Measurements from ENCODE around the gene PARM1.
A peak's percentile ranks its signal among the peaks of the same experiment; 100 is the strongest.

The PARM1 gene

DNA sequence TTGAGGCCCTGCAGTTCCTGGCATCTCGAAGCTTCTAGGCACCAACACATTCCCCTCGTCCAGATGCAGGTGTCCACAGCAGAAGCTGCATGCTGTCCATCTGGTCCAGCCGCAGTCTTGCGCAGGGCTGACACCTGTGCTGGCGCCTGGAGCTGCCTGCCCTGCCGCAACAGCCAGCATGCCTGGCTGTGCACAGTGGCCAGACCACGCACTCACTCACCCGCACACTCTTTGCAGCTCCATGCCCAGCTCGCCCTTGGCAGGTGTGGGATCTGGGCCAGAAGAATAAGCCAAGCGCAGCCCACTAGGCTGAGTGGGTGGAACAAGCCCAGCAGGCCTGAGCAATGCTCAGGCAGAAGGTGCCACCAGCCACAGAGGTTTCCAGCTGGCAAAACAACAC is 125.6 kb downstream of the PARM1 start:
- H3K36me3 ChIP-seq (replicated peaks; ENCODE audit: insufficient read depth, low read length) = no peaks in the 10 kb centered on the region
- H3K4me1 ChIP-seq (ENCODE audit: low read length) = peaks cover 10% of the 10 kb centered on the region
- TF ChIP-seq EZH2 (optimal IDR thresholded peaks at IDR 0.05; ENCODE audit: low read depth, low read length) = no peak
- TF ChIP-seq, protein P1, sequence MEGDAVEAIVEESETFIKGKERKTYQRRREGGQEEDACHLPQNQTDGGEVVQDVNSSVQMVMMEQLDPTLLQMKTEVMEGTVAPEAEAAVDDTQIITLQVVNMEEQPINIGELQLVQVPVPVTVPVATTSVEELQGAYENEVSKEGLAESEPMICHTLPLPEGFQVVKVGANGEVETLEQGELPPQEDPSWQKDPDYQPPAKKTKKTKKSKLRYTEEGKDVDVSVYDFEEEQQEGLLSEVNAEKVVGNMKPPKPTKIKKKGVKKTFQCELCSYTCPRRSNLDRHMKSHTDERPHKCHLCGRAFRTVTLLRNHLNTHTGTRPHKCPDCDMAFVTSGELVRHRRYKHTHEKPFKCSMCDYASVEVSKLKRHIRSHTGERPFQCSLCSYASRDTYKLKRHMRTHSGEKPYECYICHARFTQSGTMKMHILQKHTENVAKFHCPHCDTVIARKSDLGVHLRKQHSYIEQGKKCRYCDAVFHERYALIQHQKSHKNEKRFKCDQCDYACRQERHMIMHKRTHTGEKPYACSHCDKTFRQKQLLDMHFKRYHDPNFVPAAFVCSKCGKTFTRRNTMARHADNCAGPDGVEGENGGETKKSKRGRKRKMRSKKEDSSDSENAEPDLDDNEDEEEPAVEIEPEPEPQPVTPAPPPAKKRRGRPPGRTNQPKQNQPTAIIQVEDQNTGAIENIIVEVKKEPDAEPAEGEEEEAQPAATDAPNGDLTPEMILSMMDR (IDR thresholded peaks at IDR 0.05; ENCODE audit: low read length) = no peak
- TF ChIP-seq EZH2phosphoT487 (IDR thresholded peaks at IDR 0.05; ENCODE audit: low read length) = no peak
- H3K79me2 ChIP-seq (ENCODE audit: low read length) = no peaks in the 10 kb centered on the region
- no peaks in the 10 kb centered on the region for H4K20me1 ChIP-seq (ENCODE audit: insufficient read depth, low read length)
- H3K9ac ChIP-seq (ENCODE audit: low read length) = no peak overlapping the region
- H3K9me2 ChIP-seq (replicated peaks; ENCODE audit: insufficient read depth, low read length) = no peaks in the 10 kb centered on the region
- no peaks in the 10 kb centered on the region for H3K27me3 ChIP-seq (replicated peaks; ENCODE audit: insufficient read depth, low read length)
- H3F3A ChIP-seq (ENCODE audit: insufficient read depth, low read length) = no peaks in the 10 kb centered on the region
- no peak overlapping the region for H3K4me2 ChIP-seq (ENCODE audit: low read depth, low read length)
- no peak overlapping the region for H3K4me3 ChIP-seq (ENCODE audit: low read length)
- H3K9me3 ChIP-seq (replicated peaks; ENCODE audit: insufficient read depth, low read length) = no peaks in the 10 kb centered on the region
- H2AFZ ChIP-seq (ENCODE audit: low read length) = no peak overlapping the region
- no peak for DNase-seq
- H3K27ac ChIP-seq (ENCODE audit: low read length) = no peak overlapping the region

DNA sequence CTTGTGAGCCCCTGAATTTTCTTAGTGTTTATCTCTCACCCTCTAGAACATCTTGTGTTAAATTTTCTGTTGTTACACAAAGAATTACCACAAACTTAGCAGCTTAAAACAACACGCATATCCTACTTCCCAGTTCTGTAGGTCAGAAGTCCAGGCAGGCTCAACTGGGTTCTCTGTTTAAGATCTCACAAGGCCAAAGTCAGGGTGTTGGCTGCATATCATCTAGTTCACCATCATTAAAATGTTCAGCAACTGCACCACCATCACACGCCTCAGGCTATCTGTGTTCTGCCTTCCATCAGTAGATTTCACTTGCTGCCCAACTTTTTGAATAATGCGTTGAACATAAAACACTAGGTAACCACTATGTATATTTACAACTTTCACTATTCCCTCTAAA is 130.5 kb downstream of the PARM1 start:
- Histone ChIP-seq H3K27ac (ENCODE audit: low read length) (no peak overlapping the region), H3K79me2 (ENCODE audit: low read length) (no peaks in the 10 kb centered on the region), H3K27me3 (replicated peaks; ENCODE audit: insufficient read depth, low read length) (no peaks in the 10 kb centered on the region), H4K20me1 (ENCODE audit: insufficient read depth, low read length) (no peaks in the 10 kb centered on the region), H3K4me1 (ENCODE audit: low read length) (peaks cover 10% of the 10 kb centered on the region), H3K4me3 (ENCODE audit: low read length) (no peak overlapping the region), H3K9me3 (replicated peaks; ENCODE audit: insufficient read depth, low read length) (no peaks in the 10 kb centered on the region), H3K4me2 (ENCODE audit: low read depth, low read length) (no peak overlapping the region), H3K9me2 (replicated peaks; ENCODE audit: insufficient read depth, low read length) (no peaks in the 10 kb centered on the region), H3F3A (ENCODE audit: insufficient read depth, low read length) (no peaks in the 10 kb centered on the region), H3K9ac (ENCODE audit: low read length) (no peak overlapping the region), H2AFZ (ENCODE audit: low read length) (no peak overlapping the region), H3K36me3 (replicated peaks; ENCODE audit: insufficient read depth, low read length) (no peaks in the 10 kb centered on the region)
- no peak for TF ChIP-seq EZH2phosphoT487 (IDR thresholded peaks at IDR 0.05; ENCODE audit: low read length)
- DNase-seq = no peak

DNA sequence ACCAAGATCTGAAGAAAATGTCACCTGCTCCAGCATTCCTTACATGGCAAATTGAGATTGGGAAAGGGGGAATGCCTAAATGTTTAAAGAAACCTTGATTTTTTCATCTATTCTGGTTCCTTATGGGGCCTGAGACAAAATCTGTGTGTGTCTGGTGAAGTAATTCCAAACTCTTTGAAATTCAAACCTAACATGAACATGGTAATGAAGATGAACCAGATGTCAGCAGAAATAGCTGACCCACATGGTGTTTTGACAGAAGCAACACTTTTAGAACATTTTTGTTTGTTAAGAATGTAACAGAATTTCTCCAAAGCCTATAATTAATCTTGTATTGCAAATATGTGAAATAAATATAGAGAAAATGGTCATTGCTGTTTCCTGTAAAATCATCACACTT is 133.0 kb downstream of the PARM1 start:
- TF ChIP-seq, protein P1 (IDR thresholded peaks at IDR 0.05; ENCODE audit: low read length) = no peak
- TF ChIP-seq EZH2 (optimal IDR thresholded peaks at IDR 0.05; ENCODE audit: low read depth, low read length) = no peak
- no peak for TF ChIP-seq EZH2phosphoT487 (IDR thresholded peaks at IDR 0.05; ENCODE audit: low read length)
- Histone ChIP-seq H3K27me3 (replicated peaks; ENCODE audit: insufficient read depth, low read length) (no peaks in the 10 kb centered on the region), H2AFZ (ENCODE audit: low read length) (no peak overlapping the region), H3K4me3 (ENCODE audit: low read length) (no peak overlapping the region), H3K4me2 (ENCODE audit: low read depth, low read length) (no peak overlapping the region), H3K27ac (ENCODE audit: low read length) (no peak overlapping the region), H3K79me2 (ENCODE audit: low read length) (no peaks in the 10 kb centered on the region), H4K20me1 (ENCODE audit: insufficient read depth, low read length) (no peaks in the 10 kb centered on the region), H3K9ac (ENCODE audit: low read length) (no peak overlapping the region), H3K9me3 (replicated peaks; ENCODE audit: insufficient read depth, low read length) (no peaks in the 10 kb centered on the region), H3F3A (ENCODE audit: insufficient read depth, low read length) (no peaks in the 10 kb centered on the region), H3K9me2 (replicated peaks; ENCODE audit: insufficient read depth, low read length) (no peaks in the 10 kb centered on the region), H3K36me3 (replicated peaks; ENCODE audit: insufficient read depth, low read length) (no peaks in the 10 kb centered on the region), H3K4me1 (ENCODE audit: low read length) (0 out of 2 replicates have a peak, but pooled peaks cover 7% of the 10 kb centered on the region)
- no peak for DNase-seq

DNA sequence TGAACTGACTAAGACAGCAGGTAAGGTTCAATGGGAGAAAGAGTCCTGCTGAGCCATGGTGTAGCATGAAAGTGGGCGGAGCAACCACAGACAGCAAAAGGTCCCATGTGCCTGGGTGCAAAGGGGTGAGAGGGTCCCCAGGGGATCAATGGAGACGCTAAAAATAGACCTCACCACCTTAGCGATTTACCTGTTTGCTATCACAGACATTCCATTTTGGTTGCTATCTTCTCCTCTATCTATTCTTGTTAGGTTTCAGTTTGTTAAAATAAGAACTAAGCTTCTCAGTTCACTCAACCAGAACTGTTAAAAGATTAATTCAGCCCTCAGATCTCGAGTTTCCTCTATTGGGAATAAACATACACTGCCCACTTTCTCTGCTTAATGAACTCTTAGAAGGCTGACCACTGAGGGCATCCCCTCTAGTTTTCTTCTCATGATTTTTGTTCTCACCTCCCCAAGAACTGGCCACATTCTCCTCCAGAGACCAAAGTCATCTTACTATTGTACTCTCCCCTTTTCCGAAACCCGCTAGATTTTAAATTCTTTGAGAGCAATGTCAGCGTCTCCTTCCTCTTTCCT is 136.7 kb downstream of the PARM1 start:
- Histone ChIP-seq H3K9ac (ENCODE audit: low read length) (no peak overlapping the region), H3K4me1 (ENCODE audit: low read length) (0 out of 2 replicates have a peak, but pooled peaks cover 7% of the 10 kb centered on the region), H3K4me3 (ENCODE audit: low read length) (no peak overlapping the region), H3F3A (ENCODE audit: insufficient read depth, low read length) (no peaks in the 10 kb centered on the region), H4K20me1 (ENCODE audit: insufficient read depth, low read length) (no peaks in the 10 kb centered on the region), H3K27ac (ENCODE audit: low read length) (no peak overlapping the region), H3K9me2 (replicated peaks; ENCODE audit: insufficient read depth, low read length) (no peaks in the 10 kb centered on the region), H3K79me2 (ENCODE audit: low read length) (no peaks in the 10 kb centered on the region), H3K4me2 (ENCODE audit: low read depth, low read length) (0 out of 2 replicates have a peak overlapping the region, but pooled peaks have one; percentile 2), H3K27me3 (replicated peaks; ENCODE audit: insufficient read depth, low read length) (no peaks in the 10 kb centered on the region), H3K9me3 (replicated peaks; ENCODE audit: insufficient read depth, low read length) (no peaks in the 10 kb centered on the region), H3K36me3 (replicated peaks; ENCODE audit: insufficient read depth, low read length) (no peaks in the 10 kb centered on the region), H2AFZ (ENCODE audit: low read length) (0 out of 2 replicates have a peak overlapping the region, but pooled peaks have one; percentile 12)
- TF ChIP-seq EZH2 (optimal IDR thresholded peaks at IDR 0.05; ENCODE audit: low read depth, low read length) (no peak), EZH2phosphoT487 (IDR thresholded peaks at IDR 0.05; ENCODE audit: low read length) (no peak)
- TF ChIP-seq, protein P1 (IDR thresholded peaks at IDR 0.05; ENCODE audit: low read length) = no peak
- no peak for DNase-seq

Data from MM.1S (cell line).